Measurements from ENCODE around the gene ASTN2. TPM values are rescaled to one million over a fixed set of nuclear protein-coding genes. Genes with fewer than 3 reads are reported as not detected.
A peak's percentile ranks its signal among the peaks of the same experiment; 100 is the strongest.

ASTN2 gene
- total RNA-seq, 1 donor from 2014 or later: 10.0 TPM

GRCh38 chr9:116592970-116593369 is 821.9 kb downstream of the ASTN2 start:
- no peak for TF ChIP-seq CTCF (IDR thresholded peaks at IDR 0.05; ENCODE audit: unreplicated experiment)
- H3K4me3 Mint-ChIP-seq (ENCODE audit: unreplicated experiment): no peak overlapping the region
- no peaks in the 10 kb centered on the region for H3K4me1 Mint-ChIP-seq (ENCODE audit: unreplicated experiment)
- no peaks in the 10 kb centered on the region for H3K9me3 Mint-ChIP-seq (ENCODE audit: unreplicated experiment)
- no peak overlapping the region for H3K27ac Mint-ChIP-seq (ENCODE audit: unreplicated experiment)
- H3K36me3 Mint-ChIP-seq (ENCODE audit: low read depth, unreplicated experiment): no peaks in the 10 kb centered on the region
- no peak for DNase-seq (ENCODE audit: low spot score)
- no peaks in the 10 kb centered on the region for H3K27me3 Mint-ChIP-seq (ENCODE audit: unreplicated experiment)

- no peaks in the 10 kb centered on the region for H3K9me3 Mint-ChIP-seq (ENCODE audit: unreplicated experiment)
Measured at GRCh38 chr9:116589392-116590354, 825.2 kb downstream of the ASTN2 start.

GRCh38 chr9:116587919-116588318 is 826.9 kb downstream of the ASTN2 start:
- no peak for TF ChIP-seq CTCF (IDR thresholded peaks at IDR 0.05; ENCODE audit: unreplicated experiment)
- Mint-ChIP-seq H3K27ac (ENCODE audit: unreplicated experiment) (no peak overlapping the region), H3K9me3 (ENCODE audit: unreplicated experiment) (no peaks in the 10 kb centered on the region), H3K27me3 (ENCODE audit: unreplicated experiment) (no peaks in the 10 kb centered on the region), H3K4me3 (ENCODE audit: unreplicated experiment) (no peak overlapping the region), H3K4me1 (ENCODE audit: unreplicated experiment) (no peaks in the 10 kb centered on the region), H3K36me3 (ENCODE audit: low read depth, unreplicated experiment) (no peaks in the 10 kb centered on the region)
- no peak for DNase-seq (ENCODE audit: low spot score)

More at GRCh38 chr9:116589392-116590354, 825.2 kb downstream of the ASTN2 start:
- Mint-ChIP-seq H3K36me3 (ENCODE audit: low read depth, unreplicated experiment) (no peaks in the 10 kb centered on the region), H3K4me1 (ENCODE audit: unreplicated experiment) (no peaks in the 10 kb centered on the region), H3K4me3 (ENCODE audit: unreplicated experiment) (no peak overlapping the region), H3K27ac (ENCODE audit: unreplicated experiment) (no peak overlapping the region), H3K27me3 (ENCODE audit: unreplicated experiment) (no peaks in the 10 kb centered on the region)
- TF ChIP-seq CTCF (IDR thresholded peaks at IDR 0.05; ENCODE audit: unreplicated experiment): peak; percentile 87
- DNase-seq (ENCODE audit: low spot score): peak; percentile 41

- Mint-ChIP-seq H3K9me3 (ENCODE audit: unreplicated experiment) (no peaks in the 10 kb centered on the region), H3K36me3 (ENCODE audit: low read depth, unreplicated experiment) (no peaks in the 10 kb centered on the region), H3K4me3 (ENCODE audit: unreplicated experiment) (no peak overlapping the region), H3K4me1 (ENCODE audit: unreplicated experiment) (peaks cover 6% of the 10 kb centered on the region), H3K27me3 (ENCODE audit: unreplicated experiment) (peaks cover 3% of the 10 kb centered on the region), H3K27ac (ENCODE audit: unreplicated experiment) (no peak overlapping the region)
- TF ChIP-seq CTCF (IDR thresholded peaks at IDR 0.05; ENCODE audit: unreplicated experiment): no peak
- DNase-seq (ENCODE audit: low spot score): no peak
Measured at GRCh38 chr9:116585896-116586295, 829.0 kb downstream of the ASTN2 start.

GRCh38 chr9:116585204-116585603 is 829.7 kb downstream of the ASTN2 start:
- no peak overlapping the region for H3K27ac Mint-ChIP-seq (ENCODE audit: unreplicated experiment)
- DNase-seq (ENCODE audit: low spot score): no peak
- no peak for TF ChIP-seq CTCF (IDR thresholded peaks at IDR 0.05; ENCODE audit: unreplicated experiment)
- H3K36me3 Mint-ChIP-seq (ENCODE audit: low read depth, unreplicated experiment): no peaks in the 10 kb centered on the region
- no peaks in the 10 kb centered on the region for H3K9me3 Mint-ChIP-seq (ENCODE audit: unreplicated experiment)
- H3K4me3 Mint-ChIP-seq (ENCODE audit: unreplicated experiment): no peak overlapping the region
- peaks cover 6% of the 10 kb centered on the region for H3K4me1 Mint-ChIP-seq (ENCODE audit: unreplicated experiment)
- H3K27me3 Mint-ChIP-seq (ENCODE audit: unreplicated experiment): peaks cover 3% of the 10 kb centered on the region
